Keratinocyte (primary cell): ENCODE measurements around the gene SNX21. TPM values are rescaled to one million over a fixed set of nuclear protein-coding genes. Genes with fewer than 3 reads are reported as not detected.

Experiments
- DNase-seq: peaks from one replicate; pipeline ENCODE4 v3.0.0-alpha.2; 2011; ENCODE audit warnings: low read depth, missing footprints, low spot score
- FAIRE-seq: peaks from 2 replicates; lab custom pipeline; 2011; peaks lifted over from hg19 to GRCh38; lab: Jason Lieb, UNC
- H2AFZ ChIP-seq: 2 replicates; pipeline ENCODE4 v1.6.0; 2012; ENCODE audit warnings: low read length, control low read depth, inconsistent platforms; ENCODE audit not compliant: control insufficient read depth
- H3K27ac ChIP-seq: 2 replicates; pipeline ENCODE4 v1.5.1; 2011; ENCODE audit warnings: low read length; ENCODE audit not compliant: control insufficient read depth, insufficient read depth
- H3K27me3 ChIP-seq: 3 replicates; pipeline ENCODE4 v1.6.0; 2011; ENCODE audit warnings: low read length; ENCODE audit not compliant: control insufficient read depth, insufficient read depth; ENCODE audit errors: extremely low read depth
- H3K36me3 ChIP-seq, 2 experiments: 2 replicates in 1 of 2; 3 replicates in 1 of 2; pipeline ENCODE4 v1.5.1; 2011; ENCODE audit warnings: low read length in 2 of 2, mild to moderate bottlenecking in 1 of 2; ENCODE audit not compliant: control insufficient read depth in 2 of 2, insufficient read depth in 2 of 2; ENCODE audit errors: extremely low read depth in 1 of 2
- H3K4me1 ChIP-seq: 3 replicates; pipeline ENCODE4 v1.5.1; 2011; ENCODE audit warnings: low read length; ENCODE audit not compliant: control insufficient read depth, insufficient read depth; ENCODE audit errors: extremely low read depth
- H3K4me2 ChIP-seq: 3 replicates; pipeline ENCODE4 v1.6.0; 2011; ENCODE audit warnings: low read depth, low read length; ENCODE audit not compliant: control insufficient read depth, insufficient read depth; ENCODE audit errors: extremely low read depth
- H3K4me3 ChIP-seq, 3 experiments: fragments of 200-600 bp in 1 of 3; sonication (generic) in 1 of 3; 2 replicates in 2 of 3; 3 replicates in 1 of 3; pipeline ENCODE4 v1.5.1; 2011 to 2016; ENCODE audit warnings: low read length in 3 of 3, mild to moderate bottlenecking in 3 of 3, control low read depth in 2 of 3, inconsistent platforms in 1 of 3, low read depth in 1 of 3, mixed read lengths in 1 of 3, mixed run types in 1 of 3, moderate library complexity in 1 of 3; ENCODE audit not compliant: control insufficient read depth in 2 of 3, insufficient read depth in 2 of 3; ENCODE audit errors: extremely low read depth in 1 of 3
- H3K79me2 ChIP-seq: 2 replicates; pipeline ENCODE4 v1.6.0; 2012; ENCODE audit warnings: low read length; ENCODE audit not compliant: control insufficient read depth, insufficient read depth
- H3K9ac ChIP-seq: 3 replicates; pipeline ENCODE4 v1.6.0; 2011; ENCODE audit warnings: low read length; ENCODE audit not compliant: control insufficient read depth, insufficient read depth; ENCODE audit errors: extremely low read depth
- H3K9me1 ChIP-seq: 3 replicates; pipeline ENCODE4 v1.6.0; 2011; ENCODE audit warnings: low read length; ENCODE audit not compliant: control insufficient read depth, insufficient read depth; ENCODE audit errors: extremely low read depth
- H3K9me3 ChIP-seq: 2 replicates; pipeline ENCODE4 v1.5.1; 2012; ENCODE audit warnings: low read depth, low read length; ENCODE audit not compliant: control insufficient read depth
- H4K20me1 ChIP-seq: 3 replicates; pipeline ENCODE4 v1.6.0; 2011; ENCODE audit warnings: low read length; ENCODE audit not compliant: control insufficient read depth, insufficient read depth; ENCODE audit errors: extremely low read depth
- CTCF ChIP-seq, 3 experiments: IDR thresholded peaks in 1 of 3; conservative IDR thresholded peaks in 1 of 3; optimal IDR thresholded peaks in 1 of 3; 2 replicates in 2 of 3; 3 replicates in 1 of 3; pipeline versions ENCODE3 to v1.5.1; 2011; ENCODE audit warnings: low read length in 3 of 3, mild to moderate bottlenecking in 3 of 3, moderate library complexity in 2 of 3, control low read depth in 1 of 3, inconsistent platforms in 1 of 3; ENCODE audit not compliant: insufficient read depth in 2 of 3; ENCODE audit errors: extremely low read depth in 1 of 3
- EZH2 ChIP-seq: IDR thresholded peaks from one replicate; pipeline ENCODE4 v1.6.1; 2012; ENCODE audit warnings: inconsistent platforms, mild to moderate bottlenecking, low read length, moderate library complexity
- dilution Hi-C: fragments of 300-500 bp; cut with MboI; formaldehyde crosslinking; loops from one replicate; pipeline ENCODE4 v1.7.0; 2020; ENCODE audit warnings: low sequenced_read_pairs; ENCODE audit not compliant: extremely low pct_ligation_motif_present
- polyA plus RNA-seq, 5 experiments: library from polyadenylated mRNA; depleted of rRNA in 3 of 5; stranded (reverse) in 3 of 5; stranded (forward) in 1 of 5; unstranded in 1 of 5; fragments of >200 nt; gene quantifications; 1 replicate in 1 of 5; 2 replicates in 3 of 5; 3 replicates in 1 of 5; pipeline versions ENCODE4 v1.2.1 to v1.2.3, GENCODE V29; 2011 to 2012; ENCODE audit warnings: missing spikeins in 2 of 5, low read depth in 1 of 5, low replicate concordance in 1 of 5

The SNX21 gene
- polyA plus RNA-seq, 1 donor (not counting 4 experiments of a cell fraction or from before 2014, with no cell fraction given) = 5.2 TPM

DNA sequence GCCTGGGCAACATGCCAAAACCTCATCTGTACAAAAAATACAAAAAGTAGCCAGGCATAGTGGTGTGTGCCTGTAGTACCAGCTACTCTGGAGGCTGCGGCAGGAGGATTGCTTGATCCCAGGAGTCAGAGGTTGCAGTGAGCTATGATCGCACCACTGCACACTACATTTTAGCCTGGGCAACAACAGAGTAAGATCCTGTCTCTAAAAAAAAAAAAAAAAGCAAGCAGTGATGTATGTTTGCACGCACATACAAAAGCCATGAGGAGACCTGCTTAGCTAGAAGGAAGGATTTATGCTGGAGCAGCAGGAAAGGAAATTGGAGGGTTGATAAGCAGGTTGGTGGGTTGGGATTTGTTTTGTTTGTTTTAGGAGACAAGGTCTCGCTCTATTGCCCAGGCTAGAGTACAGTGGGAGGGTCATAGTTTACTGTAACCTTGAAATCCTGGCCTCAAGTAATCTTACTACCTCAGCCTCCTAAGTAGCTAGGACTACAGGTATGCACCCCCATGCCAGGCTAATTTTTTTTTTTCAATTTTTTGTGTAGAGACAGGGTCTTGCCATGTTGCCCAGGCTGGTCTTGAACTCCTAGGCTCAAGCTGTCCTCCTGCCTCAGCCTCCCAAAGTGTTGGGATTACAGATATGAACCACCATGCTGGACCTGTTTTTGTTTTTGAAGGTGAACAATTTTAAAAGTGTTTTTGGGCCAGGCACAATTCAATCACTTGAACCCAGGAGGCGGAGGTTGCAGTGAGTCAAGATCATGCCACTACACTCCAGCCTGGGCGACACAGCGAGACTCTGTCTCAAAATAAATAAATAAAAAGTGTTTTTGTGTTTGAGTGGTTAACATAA, 27.8 kb downstream of the SNX21 start:
- dilution Hi-C loops = no loop called here
- no peak for TF ChIP-seq CTCF (optimal IDR thresholded peaks at IDR 0.05 in 1 of 3, IDR thresholded peaks at IDR 0.05 in 1 of 3, conservative IDR thresholded peaks at IDR 0.05 in 1 of 3; ENCODE audit: extremely low read depth in 1 of 3, insufficient read depth in 2 of 3, low read length in 3 of 3)
- no peak for TF ChIP-seq EZH2

DNA sequence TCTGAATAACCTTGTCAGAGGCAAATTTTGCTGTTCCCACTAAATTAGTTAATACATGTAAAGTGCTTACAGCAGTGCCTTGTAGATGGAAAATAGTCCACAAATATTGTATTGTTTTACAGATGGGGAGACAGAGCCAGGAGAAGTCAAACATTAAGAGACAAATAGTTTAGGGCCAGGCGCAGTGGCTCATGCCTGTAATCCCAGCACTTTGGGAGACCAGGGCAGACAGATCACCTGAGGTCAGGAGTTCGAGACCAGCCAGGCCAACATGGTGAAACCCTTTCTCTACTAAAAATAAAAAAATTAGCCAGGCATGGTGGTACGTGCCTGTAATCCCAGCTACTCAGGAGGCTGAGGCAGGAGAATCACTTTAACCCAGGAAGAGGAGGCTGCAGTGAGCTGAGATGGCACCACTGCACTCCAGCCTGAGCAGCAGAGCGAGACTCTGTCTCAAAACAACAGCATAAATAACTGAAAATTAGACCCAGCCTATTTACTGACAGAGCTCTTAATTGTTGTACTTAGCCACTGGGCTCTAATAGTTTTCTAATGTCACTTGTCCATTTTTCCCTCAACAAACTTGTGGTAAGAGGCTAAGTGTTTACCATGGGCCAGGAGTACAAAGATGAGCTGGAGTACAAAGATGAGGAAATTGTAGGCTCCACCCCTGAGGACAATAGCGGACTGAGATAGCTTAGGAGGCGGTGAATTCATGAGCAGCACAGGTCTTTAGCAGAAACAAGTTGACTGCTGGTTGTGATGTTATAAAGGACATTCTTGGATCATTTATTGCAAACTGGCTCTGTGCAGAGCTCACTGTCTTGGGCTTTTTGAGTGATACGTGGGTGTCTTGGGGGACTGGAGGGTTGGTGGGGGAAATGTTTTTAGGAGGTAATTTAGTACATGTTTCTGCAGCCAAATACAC, 30.2 kb downstream of the SNX21 start:
- Histone ChIP-seq H3K27ac (no peak overlapping the region), H3K27me3 (no peaks in the 10 kb centered on the region), H3K4me3 (no peak overlapping the region), H3K9me1 (peaks cover 2% of the 10 kb centered on the region), H2AFZ (no peak overlapping the region), H3K79me2 (no peaks in the 10 kb centered on the region), H3K4me1 (peaks cover 18% of the 10 kb centered on the region), H3K9ac (no peak overlapping the region), H3K36me3 (no peaks in the 10 kb centered on the region), H3K4me2 (no peak overlapping the region), H4K20me1 (no peaks in the 10 kb centered on the region), H3K9me3 (no peaks in the 10 kb centered on the region)
- FAIRE-seq (no peak), DNase-seq (no peak)
- TF ChIP-seq CTCF (optimal IDR thresholded peaks at IDR 0.05 in 1 of 3, IDR thresholded peaks at IDR 0.05 in 1 of 3, conservative IDR thresholded peaks at IDR 0.05 in 1 of 3; ENCODE audit: extremely low read depth in 1 of 3, insufficient read depth in 2 of 3, low read length in 3 of 3) = no peak
- no peak for TF ChIP-seq EZH2
- dilution Hi-C loops = no loop called here

More for the DNA sequence above, 27.8 kb downstream of the SNX21 start:
- H2AFZ ChIP-seq = no peak overlapping the region
- no peaks in the 10 kb centered on the region for H3K27me3 ChIP-seq
- H3K4me2 ChIP-seq = no peak overlapping the region
- H3K9me3 ChIP-seq = no peaks in the 10 kb centered on the region
- H3K27ac ChIP-seq = no peak overlapping the region
- no peak overlapping the region for H3K9ac ChIP-seq
- H3K9me1 ChIP-seq = peaks cover 2% of the 10 kb centered on the region
- peaks cover 11% of the 10 kb centered on the region for H3K4me1 ChIP-seq
- FAIRE-seq = no peak
- H3K36me3 ChIP-seq = no peaks in the 10 kb centered on the region
- peaks cover 7% of the 10 kb centered on the region for H3K79me2 ChIP-seq
- no peaks in the 10 kb centered on the region for H4K20me1 ChIP-seq
- DNase-seq = no peak
- H3K4me3 ChIP-seq = no peak overlapping the region
